IPS DF 6.9 (cell line): Measurements from ENCODE around the gene AOPEP.

ENCODE experiments used
- DNase-seq: peaks from one replicate; pipeline ENCODE4 v3.0.0-alpha.2; 2013; ENCODE audit warnings: low read depth, low spot score
- H3K27ac ChIP-seq: one replicate; pipeline ENCODE4 v1.5.1; 2013; ENCODE audit warnings: low read length, control low read depth
- H3K27me3 ChIP-seq: 2 replicates; pipeline ENCODE4 v1.6.1; 2013; ENCODE audit warnings: mild to moderate bottlenecking, low read length; ENCODE audit not compliant: control insufficient read depth, insufficient read depth
- H3K36me3 ChIP-seq: 2 replicates; pipeline ENCODE4 v1.6.1; 2013; ENCODE audit warnings: low read length; ENCODE audit not compliant: control insufficient read depth, insufficient read depth
- H3K4me1 ChIP-seq: 2 replicates; pipeline ENCODE4 v1.6.1; 2013; ENCODE audit warnings: low read length; ENCODE audit not compliant: control insufficient read depth, insufficient read depth
- H3K4me3 ChIP-seq: 2 replicates; pipeline ENCODE4 v1.5.1; 2013; ENCODE audit warnings: mild to moderate bottlenecking, low read length
- H3K9me3 ChIP-seq: 2 replicates; pipeline ENCODE4 v1.6.1; 2013; ENCODE audit warnings: low read length, inconsistent platforms; ENCODE audit not compliant: control insufficient read depth, insufficient read depth
- WGBS: extraction: QIAGEN DNeasy Blood & Tissue Kit; methylation state at CpG from one replicate; pipeline ENCODE4 v1.1.7; 2013; ENCODE audit warnings: mixed read lengths, missing lambda C conversion rate; ENCODE audit not compliant: insufficient read length, insufficient coverage; 5-methylcytosine and 5-hydroxymethylcytosine counted together

AOPEP gene

GRCh38 chr9:94906181-94906580, 179.7 kb downstream of the AOPEP start:
- no peaks in the 10 kb centered on the region for H3K9me3 ChIP-seq
- no CpG with 5 or more reads among the region's 6 CpGs for WGBS
- peaks cover 5% of the 10 kb centered on the region; the same call in 1 of the 2 replicates for H3K4me1 ChIP-seq
- no peaks in the 10 kb centered on the region for H3K27me3 ChIP-seq
- H3K27ac ChIP-seq = no peak overlapping the region
- H3K36me3 ChIP-seq = no peaks in the 10 kb centered on the region
- DNase-seq = no peak
- no peak overlapping the region for H3K4me3 ChIP-seq

- H3K9me3 ChIP-seq = no peaks in the 10 kb centered on the region
- no CpG with 5 or more reads among the region's 3 CpGs for WGBS
- H3K4me3 ChIP-seq = no peak overlapping the region
- H3K27me3 ChIP-seq = no peaks in the 10 kb centered on the region
- peaks cover 5% of the 10 kb centered on the region; the same call in 1 of the 2 replicates for H3K4me1 ChIP-seq
- no peak overlapping the region for H3K27ac ChIP-seq
- no peak for DNase-seq
- H3K36me3 ChIP-seq = no peaks in the 10 kb centered on the region
Observed at GRCh38 chr9:94906713-94907112, 180.2 kb downstream of the AOPEP start.

GRCh38 chr9:94907264-94907936, 180.9 kb downstream of the AOPEP start:
- Histone ChIP-seq H3K27ac (no peak overlapping the region), H3K27me3 (no peaks in the 10 kb centered on the region), H3K4me1 (peaks cover 4% of the 10 kb centered on the region; the same call in 1 of the 2 replicates), H3K36me3 (no peaks in the 10 kb centered on the region), H3K4me3 (no peak overlapping the region), H3K9me3 (no peaks in the 10 kb centered on the region)
- no peak for DNase-seq
- no CpG with 5 or more reads among the region's 8 CpGs for WGBS

GRCh38 chr9:94908011-94908563, 181.6 kb downstream of the AOPEP start:
- Histone ChIP-seq H3K4me1 (peaks cover 5% of the 10 kb centered on the region; the same call in 1 of the 2 replicates), H3K27me3 (no peaks in the 10 kb centered on the region), H3K9me3 (no peaks in the 10 kb centered on the region), H3K27ac (no peak overlapping the region), H3K36me3 (no peaks in the 10 kb centered on the region), H3K4me3 (no peak overlapping the region)
- WGBS = no CpG with 5 or more reads among the region's 9 CpGs
- DNase-seq = no peak

- Histone ChIP-seq H3K4me1 (peaks cover 5% of the 10 kb centered on the region; the same call in 1 of the 2 replicates), H3K36me3 (no peaks in the 10 kb centered on the region), H3K27ac (no peak overlapping the region), H3K27me3 (no peaks in the 10 kb centered on the region), H3K4me3 (no peak overlapping the region), H3K9me3 (no peaks in the 10 kb centered on the region)
- WGBS = no CpG with 5 or more reads among the region's 9 CpGs
- DNase-seq = no peak
Observed at GRCh38 chr9:94908583-94909249, 182.2 kb downstream of the AOPEP start.

- no peak overlapping the region for H3K27ac ChIP-seq
- no peaks in the 10 kb centered on the region for H3K27me3 ChIP-seq
- no peak overlapping the region for H3K4me3 ChIP-seq
- no peaks in the 10 kb centered on the region for H3K9me3 ChIP-seq
- H3K36me3 ChIP-seq = no peaks in the 10 kb centered on the region
- no CpG with 5 or more reads among the region's 12 CpGs for WGBS
- DNase-seq = no peak
- H3K4me1 ChIP-seq = peaks cover 5% of the 10 kb centered on the region; the same call in 1 of the 2 replicates
Observed at GRCh38 chr9:94909250-94909894, 182.9 kb downstream of the AOPEP start.

GRCh38 chr9:94909965-94910730, 183.6 kb downstream of the AOPEP start:
- H3K27ac ChIP-seq = no peak overlapping the region
- DNase-seq = no peak
- H3K9me3 ChIP-seq = no peaks in the 10 kb centered on the region

GRCh38 chr9:94911211-94911610, 184.7 kb downstream of the AOPEP start:
- Histone ChIP-seq H3K4me3 (no peak overlapping the region), H3K4me1 (peaks cover 9% of the 10 kb centered on the region; the same call in 1 of the 2 replicates), H3K9me3 (no peaks in the 10 kb centered on the region), H3K27me3 (no peaks in the 10 kb centered on the region), H3K27ac (no peak overlapping the region), H3K36me3 (no peaks in the 10 kb centered on the region)
- DNase-seq = no peak
- no CpG with 5 or more reads among the region's 3 CpGs for WGBS

More at GRCh38 chr9:94909965-94910730, 183.6 kb downstream of the AOPEP start:
- H3K27me3 ChIP-seq = no peaks in the 10 kb centered on the region
- WGBS = no CpG with 5 or more reads among the region's 20 CpGs
- H3K4me1 ChIP-seq = peaks cover 5% of the 10 kb centered on the region; the same call in 1 of the 2 replicates
- no peaks in the 10 kb centered on the region for H3K36me3 ChIP-seq
- H3K4me3 ChIP-seq = no peak overlapping the region

GRCh38 chr9:94911986-94912635, 185.6 kb downstream of the AOPEP start:
- no CpG with 5 or more reads among the region's 11 CpGs for WGBS
- no peak for DNase-seq
- Histone ChIP-seq H3K4me3 (no peak overlapping the region), H3K36me3 (no peaks in the 10 kb centered on the region), H3K4me1 (peaks cover 9% of the 10 kb centered on the region; the same call in 1 of the 2 replicates), H3K27ac (no peak overlapping the region), H3K9me3 (no peaks in the 10 kb centered on the region), H3K27me3 (no peaks in the 10 kb centered on the region)
